H1 (cell line): ENCODE results near the gene DLG5. TPM values are rescaled to one million over a fixed set of nuclear protein-coding genes. Genes with fewer than 3 reads are reported as not detected.

Experiments used
- CTCF ChIA-PET: fragments of 300-600 bp; sonication (Branson Sonifier 250); formaldehyde crosslinking; loops from one replicate; lab custom pipeline; 2021; ENCODE audit not compliant: partially characterized antibody; lab: Charles Lee
- POLR2A ChIA-PET: fragments of 300-600 bp; sonication (Branson Sonifier 250); formaldehyde crosslinking; loops from one replicate; lab custom pipeline; 2021; ENCODE audit warnings: inconsistent platforms; ENCODE audit not compliant: partially characterized antibody; lab: Charles Lee
- DNase-seq, 2 experiments: peaks; one replicate each; pipeline versions ENCODE4 v3.0.0 to v3.0.0-alpha.2; 2010 to 2022; ENCODE audit warnings: low spot score in 2 of 2, low read depth in 1 of 2, mixed read lengths in 1 of 2
- FAIRE-seq: peaks from 2 replicates; lab custom pipeline; 2011; peaks lifted over from hg19 to GRCh38; lab: Jason Lieb, UNC
- H2AFZ ChIP-seq: 2 replicates; pipeline ENCODE4 v1.8.1; 2012; ENCODE audit warnings: low read length, inconsistent platforms
- H2AK5ac ChIP-seq: 2 replicates; pipeline ENCODE4 v1.6.1; 2013; ENCODE audit warnings: low read depth, low read length
- H2BK120ac ChIP-seq: replicated peaks from 2 replicates; pipeline ENCODE3; 2013; ENCODE audit warnings: low read depth, low read length, inconsistent platforms
- H2BK12ac ChIP-seq: 2 replicates; pipeline ENCODE4 v1.6.1; 2013; ENCODE audit warnings: low read depth, low read length
- H2BK15ac ChIP-seq: 2 replicates; pipeline ENCODE4 v1.6.1; 2013; ENCODE audit warnings: low read length
- H2BK20ac ChIP-seq: 2 replicates; pipeline ENCODE4 v1.6.1; 2013; ENCODE audit warnings: low read length
- H2BK5ac ChIP-seq: 2 replicates; pipeline ENCODE4 v1.6.1; 2013; ENCODE audit warnings: low read depth, low read length
- H3K14ac ChIP-seq: 2 replicates; pipeline ENCODE4 v1.6.1; 2013; ENCODE audit warnings: inconsistent platforms; ENCODE audit not compliant: insufficient read length
- H3K18ac ChIP-seq: 2 replicates; pipeline ENCODE4 v1.6.1; 2013; ENCODE audit warnings: low read length; ENCODE audit errors: extremely low read depth
- H3K23ac ChIP-seq: 2 replicates; pipeline ENCODE4 v1.6.1; 2013; ENCODE audit warnings: inconsistent platforms; ENCODE audit not compliant: insufficient read length
- H3K23me2 ChIP-seq: 2 replicates; pipeline ENCODE4 v1.6.1; 2013; ENCODE audit warnings: low read depth, low read length
- H3K27ac ChIP-seq: 2 replicates; pipeline ENCODE4 v1.6.1; 2011; ENCODE audit warnings: low read depth, low read length, inconsistent platforms
- H3K27me3 ChIP-seq, 4 experiments: replicated peaks in 1 of 4; 1 replicate in 1 of 4; 2 replicates in 3 of 4; pipeline versions ENCODE4 v1.6.1 to v1.8.1; 2011 to 2013; ENCODE audit warnings: low read length in 3 of 4, mild to moderate bottlenecking in 3 of 4, inconsistent platforms in 2 of 4, mixed read lengths in 2 of 4, moderate library complexity in 1 of 4; ENCODE audit not compliant: control insufficient read depth in 3 of 4, insufficient read depth in 3 of 4; ENCODE audit errors: extremely low read depth in 1 of 4
- H3K36me3 ChIP-seq, 4 experiments: 2 replicates each; pipeline versions ENCODE4 v1.6.1 to v1.8.1; 2011 to 2013; ENCODE audit warnings: mild to moderate bottlenecking in 4 of 4, low read length in 3 of 4, moderate library complexity in 2 of 4, control low read depth in 1 of 4, inconsistent platforms in 1 of 4; ENCODE audit not compliant: insufficient read depth in 4 of 4, control insufficient read depth in 2 of 4
- H3K4ac ChIP-seq: replicated peaks from 2 replicates; pipeline ENCODE3; 2013; ENCODE audit warnings: low read length, low read depth, mixed read lengths, inconsistent platforms; ENCODE audit not compliant: insufficient read length
- H3K4me1 ChIP-seq, 4 experiments: replicated peaks in 1 of 4; 1 replicate in 1 of 4; 2 replicates in 3 of 4; pipeline versions ENCODE4 v1.6.1 to v1.8.1; 2011 to 2013; ENCODE audit warnings: low read length in 3 of 4, inconsistent platforms in 2 of 4, mixed read lengths in 1 of 4; ENCODE audit not compliant: insufficient read depth in 4 of 4, control insufficient read depth in 3 of 4
- H3K4me2 ChIP-seq, 2 experiments: 2 replicates each; pipeline versions ENCODE4 v1.6.1 to v1.8.1; 2011 to 2013; ENCODE audit warnings: low read depth in 2 of 2, low read length in 2 of 2, control low read depth in 1 of 2, inconsistent platforms in 1 of 2, mild to moderate bottlenecking in 1 of 2; ENCODE audit not compliant: insufficient read depth in 1 of 2
- H3K4me3 ChIP-seq, 4 experiments: fragments of 200-600, 300-600 bp in 1 of 4; sonication (generic), shearing (Covaris generic), sonication (Bioruptor Twin) in 1 of 4; 2 replicates each; pipeline versions ENCODE4 v1.5.1 to v1.8.1; 2011 to 2016; ENCODE audit warnings: low read length in 4 of 4, low read depth in 3 of 4, control low read depth in 2 of 4, inconsistent platforms in 2 of 4, mild to moderate bottlenecking in 2 of 4, mixed read lengths in 1 of 4, moderate library complexity in 1 of 4; ENCODE audit not compliant: insufficient read depth in 2 of 4; ENCODE audit errors: extremely low read depth in 1 of 4
- H3K56ac ChIP-seq: replicated peaks from 2 replicates; pipeline ENCODE3; 2013; ENCODE audit warnings: low read depth, mild to moderate bottlenecking, mixed read lengths, low read length, inconsistent platforms; ENCODE audit not compliant: insufficient read length
- H3K79me1 ChIP-seq: 2 replicates; pipeline ENCODE4 v1.6.1; 2013; ENCODE audit warnings: low read depth, low read length, control low read depth
- H3K79me2 ChIP-seq, 2 experiments: 2 replicates each; pipeline versions ENCODE4 v1.6.1 to v1.8.1; 2012 to 2013; ENCODE audit warnings: low read length in 2 of 2, mild to moderate bottlenecking in 2 of 2, inconsistent platforms in 1 of 2; ENCODE audit not compliant: insufficient read depth in 2 of 2, control insufficient read depth in 1 of 2
- H3K9ac ChIP-seq, 4 experiments: replicated peaks in 1 of 4; 1 replicate in 1 of 4; 2 replicates in 3 of 4; pipeline versions ENCODE4 v1.6.1 to v1.8.1; 2011 to 2013; ENCODE audit warnings: low read depth in 3 of 4, low read length in 3 of 4, control low read depth in 2 of 4, mild to moderate bottlenecking in 2 of 4, moderate library complexity in 2 of 4, inconsistent platforms in 1 of 4; ENCODE audit errors: extremely low read depth in 1 of 4
- H3K9me3 ChIP-seq, 2 experiments: 2 replicates each; pipeline versions ENCODE4 v1.6.1 to v1.8.1; 2012 to 2013; ENCODE audit warnings: mild to moderate bottlenecking in 2 of 2, moderate library complexity in 2 of 2, control low read depth in 1 of 2, inconsistent platforms in 1 of 2, low read depth in 1 of 2, low read length in 1 of 2, mixed read lengths in 1 of 2; ENCODE audit not compliant: insufficient read depth in 2 of 2
- H4K20me1 ChIP-seq, 2 experiments: replicated peaks in 1 of 2; 2 replicates each; pipeline versions ENCODE3 to v1.8.1; 2011 to 2013; ENCODE audit warnings: inconsistent platforms in 2 of 2, low read length in 2 of 2, mild to moderate bottlenecking in 1 of 2; ENCODE audit not compliant: insufficient read depth in 2 of 2, control insufficient read depth in 1 of 2
- H4K5ac ChIP-seq: 2 replicates; pipeline ENCODE4 v1.6.1; 2013; ENCODE audit warnings: low read length, low read depth, mixed read lengths, inconsistent platforms; ENCODE audit not compliant: insufficient read length
- H4K8ac ChIP-seq: 2 replicates; pipeline ENCODE4 v1.8.0; 2013; ENCODE audit warnings: mild to moderate bottlenecking, moderate library complexity, low read length, inconsistent platforms; ENCODE audit not compliant: insufficient read depth; ENCODE audit errors: extremely low read depth
- H4K91ac ChIP-seq: replicated peaks from 2 replicates; pipeline ENCODE3; 2013; ENCODE audit warnings: low read length, mixed read lengths, inconsistent platforms; ENCODE audit not compliant: insufficient read length
- BRCA1 ChIP-seq: IDR thresholded peaks from 2 replicates; pipeline ENCODE4 v1.6.1; 2012; ENCODE audit warnings: low read depth, low read length, improper control_type of control experiment
- CEBPB ChIP-seq: IDR thresholded peaks from 2 replicates; pipeline ENCODE4 v1.6.1; 2012; ENCODE audit warnings: low read depth, low read length
- POLR2AphosphoS5 ChIP-seq: IDR thresholded peaks from 2 replicates; pipeline ENCODE4 v1.6.1; 2011; ENCODE audit warnings: low read depth, low read length
- WGBS, 2 experiments: shearing (Covaris generic) in 1 of 2; methylation state at CpG; one replicate each; pipeline versions ENCODE4 v1.1.6 to v1.1.7; 2013 to 2015; ENCODE audit warnings: low lambda C conversion rate in 2 of 2, mixed read lengths in 2 of 2, inconsistent platforms in 1 of 2, low coverage in 1 of 2, missing lambda C conversion rate in 1 of 2; ENCODE audit not compliant: insufficient replicate concordance in 2 of 2, insufficient coverage in 1 of 2, insufficient read length in 1 of 2; ENCODE audit errors: extremely low coverage in 1 of 2, missing lambda C conversion rate in 1 of 2; 5-methylcytosine and 5-hydroxymethylcytosine counted together
- polyA plus RNA-seq, 7 experiments: library from polyadenylated mRNA; depleted of rRNA in 3 of 7; stranded (reverse) in 5 of 7; unstranded in 2 of 7; fragments of >200 nt in 5 of 7; fragments of 200-250 nt in 2 of 7; gene quantifications; 1 replicate in 5 of 7; 2 replicates in 1 of 7; 4 replicates in 1 of 7; pipeline versions ENCODE4 v1.2.1 to v1.2.3, GENCODE V29; 2011 to 2013; ENCODE audit warnings: missing spikeins in 2 of 7, mixed read lengths in 2 of 7
- total RNA-seq: library from RNA; stranded (reverse); fragmentation: NEBNext Ultra II Directional; extraction: Animal tissue kit (Norgen Biotek cat#: 25700); gene quantifications from 2 replicates; pipeline ENCODE4 v1.2.1, GENCODE V29; 2021

Gene DLG5
- total and polyA plus RNA-seq, 2 of the 8 experiments (the other 6 are each of a cell fraction or from before 2014, with no cell fraction given) = 15.6 to 71.4 TPM

DNA sequence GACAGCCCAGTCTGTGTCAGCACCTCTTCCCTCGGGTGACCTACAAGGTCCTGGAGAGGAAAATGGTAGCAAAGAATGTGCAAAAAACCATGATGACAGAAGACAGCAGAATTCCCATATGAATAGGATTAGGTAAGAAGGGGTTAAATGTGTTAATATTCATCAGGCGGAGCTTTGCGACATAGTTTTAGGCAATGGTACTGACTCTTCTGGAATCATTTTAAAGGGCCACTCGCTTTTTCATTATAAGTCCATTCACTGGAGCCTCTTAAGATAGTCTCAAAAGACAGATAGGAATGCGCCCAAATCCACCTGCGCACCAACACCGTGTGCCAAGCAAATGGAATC is 38.2 kb downstream of the DLG5 start:
- no peak for FAIRE-seq
- H3K23ac ChIP-seq = no peak overlapping the region
- no peak overlapping the region for H2BK20ac ChIP-seq
- H3K56ac ChIP-seq = no peak overlapping the region
- H4K91ac ChIP-seq = peak overlapping the region; percentile 22
- peak overlapping the region in 1 of 4 experiments; percentile 20; a peak in 1 of 8 replicates for H3K4me3 ChIP-seq
- no peak overlapping the region for H3K9ac ChIP-seq
- no peak overlapping the region for H2AFZ ChIP-seq
- POLR2A ChIA-PET = interaction anchor here (0.7 to 3.4 kb wide), 6 partner anchors 10 to 82 kb away, joined by 3 to 17 read pairs (median 4); no protein-coding TSS in a partner anchor
- no peak for DNase-seq
- H2BK12ac ChIP-seq = no peak overlapping the region
- H3K79me1 ChIP-seq = peaks cover 10% of the 10 kb centered on the region
- H3K14ac ChIP-seq = no peak overlapping the region
- CTCF ChIA-PET = interaction anchor here (0.9 to 9.7 kb wide), 8 partner anchors 8 to 85 kb away, joined by 3 to 169 read pairs (median 6); no protein-coding TSS in a partner anchor
- H3K36me3 ChIP-seq = no peaks in the 10 kb centered on the region
- no peaks in the 10 kb centered on the region for H3K9me3 ChIP-seq
- H3K4me1 ChIP-seq = peaks cover 28 to 46% (median 31%) of the 10 kb centered on the region in 4 experiments
- peaks cover 4 to 89% of the 10 kb centered on the region in 2 experiments; a peak in 3 of 4 replicates for H3K79me2 ChIP-seq
- TF ChIP-seq BRCA1 = no peak
- no peak for TF ChIP-seq POLR2AphosphoS5
- 0 out of 2 replicates have a peak, but pooled peaks have one; percentile 36 for TF ChIP-seq CEBPB
- no peak overlapping the region for H2BK120ac ChIP-seq
- H4K20me1 ChIP-seq = peaks cover 3 to 6% of the 10 kb centered on the region in 2 experiments
- H3K18ac ChIP-seq = peak overlapping the region; percentile 12; the same call in 1 of the 2 replicates
- H3K23me2 ChIP-seq = no peaks in the 10 kb centered on the region
- H2BK15ac ChIP-seq = no peak overlapping the region
- H2BK5ac ChIP-seq = peak overlapping the region; percentile 80; the same call in 1 of the 2 replicates
- peak overlapping the region; percentile 62 to 63 for H3K4me2 ChIP-seq
- H2AK5ac ChIP-seq = no peak overlapping the region
- peak overlapping the region; percentile 64 for H4K5ac ChIP-seq
- WGBS, 2 experiments = 51% methylated on average over 7 of the region's 7 CpGs; no CpG with 5 or more reads in 1 of the 2 experiments
- H3K27me3 ChIP-seq = no peaks in the 10 kb centered on the region
- peak overlapping the region; percentile 17; the same call in 1 of the 2 replicates for H3K27ac ChIP-seq
- H3K4ac ChIP-seq = no peak overlapping the region
- H4K8ac ChIP-seq = 0 out of 2 replicates have a peak overlapping the region, but pooled peaks have one; percentile 15
